Liver (tissue), 9 donors: ENCODE data around the gene BCS1L. TPM values are rescaled to one million over a fixed set of nuclear protein-coding genes. Genes with fewer than 3 reads are reported as not detected.

Experiments
- DNase-seq: peaks from one replicate; pipeline ENCODE4 v3.0.0-alpha.2; 2017; ENCODE audit warnings: low spot score
- H3K27ac ChIP-seq, 2 donors: one replicate each; pipeline ENCODE4 v1.7.0; 2013; ENCODE audit warnings: inconsistent platforms in 2 of 2, low read length in 2 of 2, control low read depth in 1 of 2, low read depth in 1 of 2, mild to moderate bottlenecking in 1 of 2
- H3K27me3 ChIP-seq, 4 donors: one replicate each; pipeline versions ENCODE4 v1.6.1 to v1.7.0; 2013; ENCODE audit warnings: low read length in 3 of 4, inconsistent platforms in 1 of 4, mild to moderate bottlenecking in 1 of 4, moderate library complexity in 1 of 4; ENCODE audit not compliant: control insufficient read depth in 4 of 4, insufficient read depth in 4 of 4
- H3K36me3 ChIP-seq, 4 donors: one replicate each; pipeline versions ENCODE4 v1.6.1 to v1.7.0; 2013; ENCODE audit warnings: low read length in 3 of 4, mild to moderate bottlenecking in 3 of 4, low read depth in 1 of 4, moderate library complexity in 1 of 4; ENCODE audit not compliant: control insufficient read depth in 4 of 4, insufficient read depth in 3 of 4
- H3K4me1 ChIP-seq, 4 donors: one replicate each; pipeline versions ENCODE4 v1.6.1 to v1.7.0; 2013; ENCODE audit warnings: low read length in 3 of 4, mild to moderate bottlenecking in 3 of 4, moderate library complexity in 1 of 4; ENCODE audit not compliant: control insufficient read depth in 4 of 4, insufficient read depth in 4 of 4
- H3K4me3 ChIP-seq, 3 donors: one replicate each; pipeline versions ENCODE4 v1.6.1 to v1.7.0; 2013; ENCODE audit warnings: low read length in 3 of 3, control low read depth in 1 of 3, low read depth in 1 of 3, mild to moderate bottlenecking in 1 of 3
- H3K9ac ChIP-seq, 2 donors: one replicate each; pipeline ENCODE4 v1.7.0; 2013; ENCODE audit warnings: low read length in 2 of 2, mild to moderate bottlenecking in 2 of 2, moderate library complexity in 2 of 2, control low read depth in 1 of 2, low read depth in 1 of 2
- H3K9me3 ChIP-seq, 4 donors: one replicate each; pipeline versions ENCODE4 v1.6.1 to v1.7.0; 2013; ENCODE audit warnings: low read length in 3 of 4; ENCODE audit not compliant: control insufficient read depth in 4 of 4
- ATF3 ChIP-seq: IDR thresholded peaks from 2 replicates; pipeline ENCODE4 v1.6.1; 2016; ENCODE audit warnings: antibody characterized with exemption
- CTCF ChIP-seq: fragments of 150-350 bp; IDR thresholded peaks from 2 replicates; pipeline ENCODE4 v1.5.1; 2017; ENCODE audit warnings: improper control_type of control experiment, low read depth, low read length; ENCODE audit not compliant: missing input control
- EGR1 ChIP-seq, 2 donors: IDR thresholded peaks; 2 replicates each; pipeline ENCODE4 v1.6.1; 2016 to 2018; ENCODE audit warnings: antibody characterized with exemption in 2 of 2, low read depth in 2 of 2
- FOXA1 ChIP-seq: IDR thresholded peaks from 2 replicates; pipeline ENCODE4 v1.6.1; 2016; ENCODE audit warnings: antibody characterized with exemption
- FOXA2 ChIP-seq: IDR thresholded peaks from 2 replicates; pipeline ENCODE4 v1.6.1; 2016; ENCODE audit warnings: antibody characterized with exemption
- GABPA ChIP-seq, 2 donors: IDR thresholded peaks in 1 of 2; conservative IDR thresholded peaks in 1 of 2; 2 replicates each; pipeline ENCODE4 v1.6.1; 2016; ENCODE audit warnings: antibody characterized with exemption in 2 of 2, mild to moderate bottlenecking in 1 of 2, moderate library complexity in 1 of 2
- HNF4A ChIP-seq, 2 donors: conservative IDR thresholded peaks; 2 replicates each; pipeline ENCODE4 v1.6.1; 2016; ENCODE audit warnings: antibody characterized with exemption in 2 of 2, mild to moderate bottlenecking in 2 of 2
- HNF4G ChIP-seq: IDR thresholded peaks from 2 replicates; pipeline ENCODE4 v1.6.1; 2016; ENCODE audit warnings: antibody characterized with exemption
- JUND ChIP-seq, 2 donors: IDR thresholded peaks; 2 replicates each; pipeline ENCODE4 v1.6.1; 2016; ENCODE audit warnings: antibody characterized with exemption in 2 of 2
- MAX ChIP-seq: IDR thresholded peaks from 2 replicates; pipeline ENCODE4 v1.6.1; 2016; ENCODE audit warnings: antibody characterized with exemption
- NR2F2 ChIP-seq: IDR thresholded peaks from 2 replicates; pipeline ENCODE4 v1.6.1; 2016; ENCODE audit warnings: antibody characterized with exemption
- RAD21 ChIP-seq, 2 donors: IDR thresholded peaks; 2 replicates each; pipeline ENCODE4 v1.6.1; 2016; ENCODE audit warnings: antibody characterized with exemption in 2 of 2, mild to moderate bottlenecking in 2 of 2
- REST ChIP-seq: IDR thresholded peaks from 2 replicates; pipeline ENCODE4 v1.6.1; 2016; ENCODE audit warnings: antibody characterized with exemption, mild to moderate bottlenecking
- RXRA ChIP-seq, 2 donors: IDR thresholded peaks; 2 replicates each; pipeline ENCODE4 v1.6.1; 2017 to 2018; ENCODE audit warnings: antibody characterized with exemption in 2 of 2, mild to moderate bottlenecking in 1 of 2
- SP1 ChIP-seq: IDR thresholded peaks from 2 replicates; pipeline ENCODE4 v1.6.1; 2018; ENCODE audit warnings: antibody characterized with exemption, mild to moderate bottlenecking
- TAF1 ChIP-seq: conservative IDR thresholded peaks from 2 replicates; pipeline ENCODE4 v1.6.1; 2016; ENCODE audit warnings: antibody characterized with exemption, mild to moderate bottlenecking
- YY1 ChIP-seq: IDR thresholded peaks from 2 replicates; pipeline ENCODE4 v1.6.1; 2016; ENCODE audit warnings: antibody characterized with exemption, mild to moderate bottlenecking
- ZBTB33 ChIP-seq: IDR thresholded peaks from 2 replicates; pipeline ENCODE4 v1.6.1; 2016; ENCODE audit warnings: antibody characterized with exemption
- WGBS: extraction: QIAGEN DNeasy Blood & Tissue Kit; methylation state at CpG from one replicate; pipeline ENCODE4 v1.1.7; 2013; 5-methylcytosine and 5-hydroxymethylcytosine counted together
- polyA plus RNA-seq, 2 donors: library from polyadenylated mRNA; stranded (reverse) in 1 of 2; unstranded in 1 of 2; fragments of 200-250 nt in 1 of 2; fragments of >200 nt in 1 of 2; fragmentation: Nextera tagmentation in 1 of 2; extraction: Ambion mirVana in 1 of 2; gene quantifications; one replicate each; pipeline versions ENCODE4 v1.2.1 to v1.2.3, GENCODE V29; 2013 to 2015
- total RNA-seq, 2 donors: library from RNA; depleted of rRNA; stranded (reverse); fragments of >200 nt; gene quantifications; one replicate each; pipeline ENCODE4 v1.2.3, GENCODE V29; 2014
- donor health status: healthy.
- donor health status: healthy.
- donor health status: healthy.
- donor health status: healthy.
- donor health status: healthy.

Gene BCS1L
- total RNA-seq (10 to 100 TPM; 14.8 to 27.5 TPM), polyA plus RNA-seq (10 to 100 TPM; 22.9 to 30.1 TPM)

GRCh38 chr2:218659258-218659987 lies at the start of gene BCS1L, which contains the start of gene ZNF142:
TSS of gene BCS1L (plus strand) at chr2:218659683. CDS start at chr2:218660988, 1,305 bp downstream.
TSS of gene ZNF142 (minus strand) at chr2:218659623. CDS start at chr2:218656429, 3,194 bp downstream.
- Histone ChIP-seq H3K36me3 (peaks cover 16 to 46% (median 26%) of the 10 kb centered on the region in 4 donors), H3K4me3 (peak within 1 kb of the TSS; percentile 73 to 91 (median 87)), H3K27me3 (no peaks in the 10 kb centered on the region), H3K9ac (peak within 1 kb of the TSS; percentile 42 to 50), H3K9me3 (no peaks in the 10 kb centered on the region), H3K4me1 (peaks cover 9 to 22% (median 14%) of the 10 kb centered on the region in 4 donors), H3K27ac (peak within 1 kb of the TSS; percentile 29 to 36)
- TF ChIP-seq HNF4G, result no peak
- no peak for TF ChIP-seq NR2F2
- TF ChIP-seq CTCF, result no peak
- TF ChIP-seq FOXA1, result no peak
- peak; percentile 39 to 64 for TF ChIP-seq RXRA (IDR thresholded peaks at IDR 0.05)
- peak; percentile 35 for TF ChIP-seq ATF3
- peak; percentile 60 for TF ChIP-seq REST
- peak; percentile 53 for TF ChIP-seq TAF1
- TF ChIP-seq SP1, result peak; percentile 53
- peak in 1 of 2 donors; percentile 28 for TF ChIP-seq JUND (IDR thresholded peaks at IDR 0.05)
- TF ChIP-seq HNF4A (conservative IDR thresholded peaks at IDR 0.05), result peak; percentile 13 to 30
- TF ChIP-seq MAX, result peak; percentile 89
- TF ChIP-seq EGR1 (IDR thresholded peaks at IDR 0.05; ENCODE audit: low read depth in 2 of 2), result peak in 1 of 2 donors; percentile 48
- TF ChIP-seq GABPA (IDR thresholded peaks at IDR 0.05 in 1 of 2, conservative IDR thresholded peaks at IDR 0.05 in 1 of 2), result peak in 1 of 2 donors; percentile 92
- peak; percentile 84 for TF ChIP-seq YY1
- peak; percentile 44 to 52 for TF ChIP-seq RAD21 (IDR thresholded peaks at IDR 0.05)
- under 1% methylated on average over 49 of the region's 49 CpGs for WGBS
- DNase-seq, result peak; percentile 88

GRCh38 chr2:218615868-218616315 lies 43.6 kb upstream of the BCS1L start:
- Histone ChIP-seq H3K36me3 (no peaks in the 10 kb centered on the region), H3K27me3 (no peaks in the 10 kb centered on the region), H3K4me3 (no peak overlapping the region), H3K4me1 (peaks cover 0 to 15% (median 11%) of the 10 kb centered on the region in 4 donors), H3K9ac (no peak overlapping the region), H3K27ac (no peak overlapping the region), H3K9me3 (no peaks in the 10 kb centered on the region)
- 48% methylated on average over 6 of the region's 6 CpGs for WGBS
- no peak for DNase-seq
- TF ChIP-seq FOXA2 (no peak), ZBTB33 (no peak), RXRA (IDR thresholded peaks at IDR 0.05) (peak; percentile 44 to 46), FOXA1 (no peak), JUND (IDR thresholded peaks at IDR 0.05) (no peak), HNF4A (conservative IDR thresholded peaks at IDR 0.05) (peak; percentile 83 to 85), RAD21 (IDR thresholded peaks at IDR 0.05) (peak in 1 of 2 donors; percentile 35), TAF1 (no peak), REST (peak; percentile 60), HNF4G (peak; percentile 64), SP1 (peak; percentile 95), NR2F2 (no peak), GABPA (IDR thresholded peaks at IDR 0.05 in 1 of 2, conservative IDR thresholded peaks at IDR 0.05 in 1 of 2) (peak in 1 of 2 donors; percentile 12), YY1 (no peak), EGR1 (IDR thresholded peaks at IDR 0.05; ENCODE audit: low read depth in 2 of 2) (no peak)
